Gastrocnemius medialis (tissue), 4 donors: ENCODE measurements around the gene FBLN1.

ENCODE experiments used
- POLR2A ChIP-seq, 2 donors: fragments of 450-650 bp; IDR thresholded peaks; one replicate each; pipeline ENCODE4 v1.6.1; 2017; ENCODE audit warnings: antibody characterized with exemption in 2 of 2, mild to moderate bottlenecking in 2 of 2, moderate library complexity in 2 of 2
- TF ChIP-seq, protein P1 (sequence below), 5 experiments: fragments of 450-650 bp in 3 of 5; fragments of 200-600 bp in 2 of 5; sonication (generic) in 2 of 5; IDR thresholded peaks in 4 of 5; conservative IDR thresholded peaks in 1 of 5; 1 replicate in 4 of 5; 2 replicates in 1 of 5; pipeline ENCODE4 v1.5.1; 2016 to 2019; ENCODE audit warnings: antibody characterized with exemption in 5 of 5, mild to moderate bottlenecking in 3 of 5, moderate library complexity in 3 of 5

- TF ChIP-seq, protein P1, sequence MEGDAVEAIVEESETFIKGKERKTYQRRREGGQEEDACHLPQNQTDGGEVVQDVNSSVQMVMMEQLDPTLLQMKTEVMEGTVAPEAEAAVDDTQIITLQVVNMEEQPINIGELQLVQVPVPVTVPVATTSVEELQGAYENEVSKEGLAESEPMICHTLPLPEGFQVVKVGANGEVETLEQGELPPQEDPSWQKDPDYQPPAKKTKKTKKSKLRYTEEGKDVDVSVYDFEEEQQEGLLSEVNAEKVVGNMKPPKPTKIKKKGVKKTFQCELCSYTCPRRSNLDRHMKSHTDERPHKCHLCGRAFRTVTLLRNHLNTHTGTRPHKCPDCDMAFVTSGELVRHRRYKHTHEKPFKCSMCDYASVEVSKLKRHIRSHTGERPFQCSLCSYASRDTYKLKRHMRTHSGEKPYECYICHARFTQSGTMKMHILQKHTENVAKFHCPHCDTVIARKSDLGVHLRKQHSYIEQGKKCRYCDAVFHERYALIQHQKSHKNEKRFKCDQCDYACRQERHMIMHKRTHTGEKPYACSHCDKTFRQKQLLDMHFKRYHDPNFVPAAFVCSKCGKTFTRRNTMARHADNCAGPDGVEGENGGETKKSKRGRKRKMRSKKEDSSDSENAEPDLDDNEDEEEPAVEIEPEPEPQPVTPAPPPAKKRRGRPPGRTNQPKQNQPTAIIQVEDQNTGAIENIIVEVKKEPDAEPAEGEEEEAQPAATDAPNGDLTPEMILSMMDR (IDR thresholded peaks at IDR 0.05 in 4 of 5, conservative IDR thresholded peaks at IDR 0.05 in 1 of 5): no peak
- TF ChIP-seq POLR2A (IDR thresholded peaks at IDR 0.05): no peak
Measured at GRCh38 chr22:45507798-45508197, 5.1 kb downstream of the FBLN1 start.
